Pons (tissue), 1 donor: ENCODE measurements around the gene CPSF4L.

Source experiments
- DNase-seq: peaks from one replicate; pipeline ENCODE4 v3.0.0-alpha.2; 2016; ENCODE audit warnings: low spot score

The CPSF4L gene

GRCh38 chr17:73289549-73290254, 28.0 kb upstream of the CPSF4L start:
- no peak for DNase-seq

- DNase-seq, result no peak
These were observed 27.0 kb upstream of the CPSF4L start for GRCh38 chr17:73288534-73289302.

- no peak for DNase-seq
These were observed 25.2 kb upstream of the CPSF4L start for GRCh38 chr17:73286863-73287296.

GRCh38 chr17:73285916-73286862, 24.5 kb upstream of the CPSF4L start:
- DNase-seq, result no peak

GRCh38 chr17:73285603-73285908, 23.9 kb upstream of the CPSF4L start:
- no peak for DNase-seq

GRCh38 chr17:73284906-73285602, 23.4 kb upstream of the CPSF4L start:
- no peak for DNase-seq

- no peak for DNase-seq
These were observed 22.7 kb upstream of the CPSF4L start for GRCh38 chr17:73284354-73284753.

GRCh38 chr17:73283841-73284282, 22.2 kb upstream of the CPSF4L start:
- no peak for DNase-seq

GRCh38 chr17:73283250-73283649, 21.6 kb upstream of the CPSF4L start:
- DNase-seq, result no peak

- no peak for DNase-seq
These were observed 20.9 kb upstream of the CPSF4L start for GRCh38 chr17:73282629-73283028.

GRCh38 chr17:73281928-73282327, 20.2 kb upstream of the CPSF4L start:
- DNase-seq, result no peak

GRCh38 chr17:73280191-73280590, 18.5 kb upstream of the CPSF4L start:
- DNase-seq, result no peak

GRCh38 chr17:73279704-73280103, 18.0 kb upstream of the CPSF4L start:
- DNase-seq, result no peak

- DNase-seq, result peak; percentile 29
These were observed 17.1 kb upstream of the CPSF4L start for GRCh38 chr17:73278465-73279453.

GRCh38 chr17:73278049-73278464, 16.4 kb upstream of the CPSF4L start:
- DNase-seq, result no peak

- DNase-seq, result no peak
These were observed 12.8 kb upstream of the CPSF4L start for GRCh38 chr17:73274490-73274889.

GRCh38 chr17:73272906-73273218, 11.2 kb upstream of the CPSF4L start:
- DNase-seq, result peak; percentile 79

GRCh38 chr17:73271072-73271471, 9.4 kb upstream of the CPSF4L start:
- no peak for DNase-seq

GRCh38 chr17:73269791-73270190, 8.1 kb upstream of the CPSF4L start:
- no peak for DNase-seq

GRCh38 chr17:73269329-73269615, 7.6 kb upstream of the CPSF4L start:
- DNase-seq, result no peak
